ENCODE measurements around the gene CCDC102A. TPM values are rescaled to one million over a fixed set of nuclear protein-coding genes. Genes with fewer than 3 reads are reported as not detected.

Gene CCDC102A
- total RNA-seq, 2 donors from 2014 or later: 22.5 to 26.8 TPM

GRCh38 chr16:57493767-57494166 lies 42.6 kb downstream of the CCDC102A start:
- intact Hi-C loops (cut with DNase I): no loop called here
- H3K27me3 ChIP-seq (replicated peaks; ENCODE audit: insufficient read depth): no peaks in the 10 kb centered on the region
- WGBS: 85% methylated on average over 4 of the region's 4 CpGs
- no peak overlapping the region for H3K4me3 ChIP-seq
- H3K9me3 ChIP-seq: no peaks in the 10 kb centered on the region
- H3K4me1 ChIP-seq (replicated peaks): no peaks in the 10 kb centered on the region
- H3K36me3 ChIP-seq: no peaks in the 10 kb centered on the region
- DNase-seq (ENCODE audit: low spot score): no peak
- no peak overlapping the region for H3K27ac ChIP-seq
- TF ChIP-seq POLR2A (IDR thresholded peaks at IDR 0.05) (no peak), POLR2AphosphoS5 (IDR thresholded peaks at IDR 0.05) (no peak)
- TF ChIP-seq, protein P1, sequence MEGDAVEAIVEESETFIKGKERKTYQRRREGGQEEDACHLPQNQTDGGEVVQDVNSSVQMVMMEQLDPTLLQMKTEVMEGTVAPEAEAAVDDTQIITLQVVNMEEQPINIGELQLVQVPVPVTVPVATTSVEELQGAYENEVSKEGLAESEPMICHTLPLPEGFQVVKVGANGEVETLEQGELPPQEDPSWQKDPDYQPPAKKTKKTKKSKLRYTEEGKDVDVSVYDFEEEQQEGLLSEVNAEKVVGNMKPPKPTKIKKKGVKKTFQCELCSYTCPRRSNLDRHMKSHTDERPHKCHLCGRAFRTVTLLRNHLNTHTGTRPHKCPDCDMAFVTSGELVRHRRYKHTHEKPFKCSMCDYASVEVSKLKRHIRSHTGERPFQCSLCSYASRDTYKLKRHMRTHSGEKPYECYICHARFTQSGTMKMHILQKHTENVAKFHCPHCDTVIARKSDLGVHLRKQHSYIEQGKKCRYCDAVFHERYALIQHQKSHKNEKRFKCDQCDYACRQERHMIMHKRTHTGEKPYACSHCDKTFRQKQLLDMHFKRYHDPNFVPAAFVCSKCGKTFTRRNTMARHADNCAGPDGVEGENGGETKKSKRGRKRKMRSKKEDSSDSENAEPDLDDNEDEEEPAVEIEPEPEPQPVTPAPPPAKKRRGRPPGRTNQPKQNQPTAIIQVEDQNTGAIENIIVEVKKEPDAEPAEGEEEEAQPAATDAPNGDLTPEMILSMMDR (IDR thresholded peaks at IDR 0.05): no peak

- WGBS: 95% methylated on average over 5 of the region's 5 CpGs
- H3K27me3 ChIP-seq (replicated peaks; ENCODE audit: insufficient read depth): no peaks in the 10 kb centered on the region
- no peak overlapping the region for H3K4me3 ChIP-seq
- no peak for TF ChIP-seq POLR2AphosphoS5 (IDR thresholded peaks at IDR 0.05)
- TF ChIP-seq, protein P1 (IDR thresholded peaks at IDR 0.05): no peak
- TF ChIP-seq POLR2A (IDR thresholded peaks at IDR 0.05): no peak
- H3K27ac ChIP-seq: no peak overlapping the region
- no peaks in the 10 kb centered on the region for H3K36me3 ChIP-seq
- no peak for DNase-seq (ENCODE audit: low spot score)
- H3K9me3 ChIP-seq: no peaks in the 10 kb centered on the region
- H3K4me1 ChIP-seq (replicated peaks): peaks cover 3% of the 10 kb centered on the region
- intact Hi-C loops (cut with DNase I): no loop called here
Measured at GRCh38 chr16:57489229-57489628, 47.1 kb downstream of the CCDC102A start.

- Histone ChIP-seq H3K27me3 (replicated peaks; ENCODE audit: insufficient read depth) (no peaks in the 10 kb centered on the region), H3K4me3 (peak overlapping the region; percentile 67 to 68), H3K27ac (peak overlapping the region; percentile 63 to 68), H3K36me3 (no peaks in the 10 kb centered on the region), H3K4me1 (replicated peaks) (peaks cover 5% of the 10 kb centered on the region), H3K9me3 (no peaks in the 10 kb centered on the region)
- intact Hi-C loops (cut with DNase I): no loop called here
- WGBS: 75% methylated on average over 8 of the region's 8 CpGs
- DNase-seq (ENCODE audit: low spot score): no peak
- TF ChIP-seq, protein P1 (IDR thresholded peaks at IDR 0.05): no peak
- TF ChIP-seq POLR2AphosphoS5 (IDR thresholded peaks at IDR 0.05) (no peak), POLR2A (IDR thresholded peaks at IDR 0.05) (no peak)
Measured at GRCh38 chr16:57486858-57487834, 49.2 kb downstream of the CCDC102A start.

DNA sequence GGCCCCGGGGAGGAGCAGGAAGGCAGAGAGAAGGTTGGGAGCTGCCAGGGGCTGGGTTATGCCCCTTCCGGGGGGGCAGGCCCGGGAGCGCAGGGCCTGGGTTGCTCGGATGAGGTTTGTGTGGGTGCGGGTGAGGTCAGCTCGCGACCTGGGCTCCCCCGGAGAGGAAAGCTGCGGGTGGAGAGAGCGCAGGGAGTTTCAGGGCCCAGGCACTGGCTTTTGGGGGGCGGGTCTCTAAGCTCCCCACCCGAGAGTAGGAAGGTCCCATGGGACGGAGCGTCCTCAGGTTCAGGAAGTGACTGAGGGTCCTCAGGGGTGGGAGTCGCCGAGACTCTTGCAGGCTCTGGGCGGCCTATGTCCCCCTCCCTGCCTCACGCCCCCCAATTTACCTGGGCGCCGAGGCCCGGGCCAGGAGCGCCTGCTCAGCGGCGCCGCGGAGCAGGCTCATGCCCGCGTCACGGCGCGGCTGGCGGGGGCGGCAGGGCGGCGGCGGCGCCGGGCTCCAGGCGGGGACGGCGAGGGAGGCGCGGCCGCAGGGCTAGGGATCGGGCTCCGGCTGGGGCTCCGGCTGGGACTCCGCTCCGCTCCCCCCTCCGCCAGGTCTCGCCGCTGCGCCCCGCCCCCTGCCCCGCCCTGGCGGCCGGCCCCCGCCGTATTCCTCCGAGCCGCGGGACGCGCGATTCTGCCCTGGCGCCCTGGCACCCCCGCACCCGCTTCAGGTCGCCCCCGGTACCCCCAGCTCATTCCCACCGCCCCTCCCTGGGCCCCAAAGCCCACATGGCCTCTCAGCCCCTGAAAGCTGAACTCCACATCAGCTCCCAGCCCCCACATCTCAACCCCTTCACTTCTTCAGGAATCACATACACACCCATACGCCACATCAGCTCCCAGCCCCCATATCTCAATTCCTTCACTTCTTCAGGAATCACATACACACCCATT lies 50.2 kb downstream of the CCDC102A start, which contains the start of gene DOK4:
TSS of gene DOK4 (minus strand) at position 578 of the 942 bp plus-strand sequence. CDS start 6,986 bp downstream, outside the sequence.
- no peaks in the 10 kb centered on the region for H3K9me3 ChIP-seq
- H3K27ac ChIP-seq: peak within 1 kb of the TSS; percentile 68 to 71
- H3K4me3 ChIP-seq: peak within 1 kb of the TSS; percentile 67 to 68
- no peaks in the 10 kb centered on the region for H3K36me3 ChIP-seq
- peaks cover 5% of the 10 kb centered on the region for H3K4me1 ChIP-seq (replicated peaks)
- DNase-seq (ENCODE audit: low spot score): peak; percentile 74
- 3% methylated on average over 41 of the region's 73 CpGs for WGBS
- intact Hi-C loops (cut with DNase I): no loop called here
- TF ChIP-seq, protein P1 (IDR thresholded peaks at IDR 0.05): no peak
- peak; percentile 10 for TF ChIP-seq POLR2A (IDR thresholded peaks at IDR 0.05)
- H3K27me3 ChIP-seq (replicated peaks; ENCODE audit: insufficient read depth): no peaks in the 10 kb centered on the region
